GDM1 (cell line): ENCODE results near the gene TMEM184A.

Experiments used
- DNase-seq: peaks from one replicate; lab custom pipeline; 2025; lab: John Stamatoyannopoulos, UW

TMEM184A gene

GRCh38 chr7:1539181-1539881, 16.7 kb downstream of the TMEM184A start:
- no peak for DNase-seq

GRCh38 chr7:1538544-1539180, 17.3 kb downstream of the TMEM184A start:
- DNase-seq = no peak

GRCh38 chr7:1537535-1538412, 18.2 kb downstream of the TMEM184A start:
- DNase-seq = no peak

DNA sequence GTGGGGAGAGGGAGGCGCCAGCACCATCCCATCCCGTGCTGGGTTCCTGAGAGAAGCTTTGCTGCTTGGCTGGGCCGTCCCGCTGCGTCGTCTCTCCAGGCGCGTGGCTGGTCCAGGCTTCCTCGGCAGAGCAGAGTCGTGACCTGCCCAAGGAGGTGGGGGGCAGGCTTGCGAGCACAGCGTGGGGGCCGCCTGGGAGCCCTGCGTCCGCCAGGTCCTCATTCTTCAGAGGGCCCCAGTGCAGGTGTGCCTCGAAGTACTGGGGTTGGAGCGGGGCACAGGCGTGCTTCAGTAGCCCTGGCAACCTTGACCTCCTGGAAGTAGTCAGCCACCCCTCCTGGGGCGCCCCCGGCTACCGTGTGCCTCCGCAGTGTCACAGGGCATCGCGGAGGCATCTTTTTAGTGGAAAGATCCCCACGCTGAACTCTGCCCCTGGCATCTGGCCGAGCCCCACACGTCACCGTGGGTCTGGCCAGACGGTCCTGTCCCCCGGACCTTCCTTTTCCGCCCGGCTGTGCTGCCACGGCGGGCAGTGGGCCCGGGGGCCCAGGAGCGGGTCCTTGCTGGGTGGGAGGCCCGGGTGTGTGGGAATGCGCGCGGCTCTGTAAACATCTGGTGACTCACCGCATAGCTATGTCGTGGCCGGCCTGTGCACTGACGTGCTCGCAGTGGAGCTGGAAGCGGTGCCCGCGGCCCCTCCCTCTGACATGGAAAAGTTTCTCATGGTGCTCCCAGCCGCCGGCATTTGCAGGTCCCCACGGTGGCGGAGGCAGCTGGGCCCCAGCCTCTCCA, 19.1 kb downstream of the TMEM184A start:
- DNase-seq = no peak

- no peak for DNase-seq
Measured at GRCh38 chr7:1536455-1536742, 19.6 kb downstream of the TMEM184A start.

GRCh38 chr7:1535701-1536454, 20.1 kb downstream of the TMEM184A start:
- no peak for DNase-seq

DNA sequence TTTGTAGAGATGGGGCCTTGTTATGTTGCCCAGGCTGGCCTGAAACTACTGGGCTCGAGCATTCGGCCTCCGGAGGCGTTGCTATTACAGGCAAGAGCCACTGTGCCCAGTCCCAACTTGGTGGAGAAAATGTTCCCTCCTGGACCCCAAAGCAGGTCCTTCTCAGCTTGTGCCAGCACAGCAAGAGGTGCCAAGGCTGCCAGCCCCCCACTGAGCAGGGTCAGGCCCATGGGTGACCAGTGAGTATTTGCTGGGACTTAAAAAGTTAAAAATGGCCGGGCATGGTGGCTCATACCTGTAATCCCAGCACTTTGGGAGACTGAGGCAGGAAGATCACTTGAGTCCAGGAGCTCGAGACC, 20.9 kb downstream of the TMEM184A start:
- no peak for DNase-seq

GRCh38 chr7:1534330-1535099, 21.5 kb downstream of the TMEM184A start:
- DNase-seq = no peak

- DNase-seq = no peak
Measured at GRCh38 chr7:1533547-1534329, 22.3 kb downstream of the TMEM184A start.

DNA sequence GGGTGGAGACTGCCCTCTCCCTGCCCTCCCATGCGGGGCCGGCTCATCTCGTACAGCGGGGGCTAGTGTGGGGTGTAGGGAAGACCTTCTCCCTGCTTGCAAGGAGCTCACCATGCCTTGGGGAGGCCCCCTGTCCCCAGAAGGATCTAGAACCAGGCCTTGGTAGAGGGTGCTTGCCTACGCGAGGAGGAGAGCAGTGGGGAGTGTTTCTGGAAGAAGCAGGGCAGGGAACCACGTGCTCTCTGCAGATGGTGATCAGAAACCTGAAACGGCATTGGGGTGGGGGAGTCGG, 22.8 kb downstream of the TMEM184A start:
- DNase-seq = no peak

DNA sequence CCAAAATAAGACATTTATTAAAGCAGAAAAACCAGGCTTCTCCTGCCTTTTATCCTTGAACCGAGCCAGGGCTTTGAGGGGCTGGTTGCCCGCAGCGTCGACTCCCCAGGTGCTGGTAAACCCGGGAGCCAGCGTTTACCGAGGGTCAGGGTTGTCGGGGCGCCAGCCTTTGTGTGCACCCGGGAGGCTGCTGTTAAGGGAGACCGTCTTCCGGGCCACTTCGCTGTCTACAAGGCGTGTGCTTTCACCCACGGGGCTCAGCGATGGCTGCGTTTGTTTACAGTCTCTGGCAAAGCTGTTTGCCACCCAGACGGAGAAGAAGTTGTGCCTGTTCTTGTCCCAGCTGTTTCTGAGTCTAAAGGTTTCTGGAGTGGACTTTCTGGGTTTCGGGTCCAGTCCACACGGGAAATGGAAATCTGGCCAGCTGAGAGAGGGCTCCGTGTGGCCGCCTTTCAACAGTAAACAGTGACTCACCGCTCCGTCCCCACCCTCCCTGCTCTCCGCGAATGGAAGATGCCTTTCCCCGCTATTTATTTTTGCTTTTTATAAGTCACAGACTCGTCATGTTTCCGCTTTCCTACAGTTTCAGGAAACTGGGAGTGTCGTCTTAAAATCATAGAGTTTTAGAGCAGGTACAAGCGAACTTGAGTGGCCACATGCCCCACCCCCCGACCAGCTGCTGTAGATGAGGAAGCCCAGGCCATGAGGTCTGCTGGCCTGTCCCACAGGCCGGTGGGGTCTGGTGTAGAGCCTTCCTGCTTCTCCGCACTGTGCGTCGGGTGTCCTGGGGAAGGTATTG, 23.4 kb downstream of the TMEM184A start:
- no peak for DNase-seq

- DNase-seq = no peak
Measured at GRCh38 chr7:1531979-1532455, 24.0 kb downstream of the TMEM184A start.

DNA sequence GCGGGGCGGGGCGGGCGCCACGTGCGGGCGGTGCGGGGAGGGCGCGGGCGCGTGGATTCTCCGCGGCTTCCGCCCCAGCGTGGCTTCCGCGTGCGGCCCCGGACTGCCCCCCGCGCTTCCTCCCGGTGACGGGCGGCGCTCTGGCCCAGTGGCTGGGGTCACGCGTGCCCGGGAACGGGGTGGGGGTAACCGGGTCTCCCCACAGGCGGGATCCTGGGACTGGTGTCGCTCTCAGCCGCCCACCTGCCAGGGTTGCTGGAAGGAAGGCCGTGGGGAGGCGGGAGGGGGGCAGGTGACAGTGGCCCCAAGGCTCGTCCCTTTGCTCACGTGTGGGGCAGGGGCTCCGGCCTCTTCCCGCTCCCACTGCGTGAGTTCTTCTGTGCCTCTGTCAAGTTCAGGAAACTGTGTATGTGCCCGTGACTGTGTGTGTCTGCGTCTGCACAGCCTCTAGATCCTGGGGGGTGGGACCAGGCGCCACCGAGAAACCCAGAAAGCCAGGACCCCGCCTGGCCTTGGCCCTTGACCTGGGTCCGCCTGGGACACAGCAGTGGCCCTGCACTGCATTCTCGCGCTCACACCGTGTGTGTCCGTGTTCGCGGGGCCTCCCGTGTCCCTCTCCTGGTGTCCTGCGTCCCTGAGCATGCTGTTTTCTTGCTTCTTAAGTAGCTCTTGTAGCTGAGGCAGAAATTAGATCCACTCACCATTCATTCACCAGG, 24.6 kb downstream of the TMEM184A start:
- DNase-seq = no peak

DNA sequence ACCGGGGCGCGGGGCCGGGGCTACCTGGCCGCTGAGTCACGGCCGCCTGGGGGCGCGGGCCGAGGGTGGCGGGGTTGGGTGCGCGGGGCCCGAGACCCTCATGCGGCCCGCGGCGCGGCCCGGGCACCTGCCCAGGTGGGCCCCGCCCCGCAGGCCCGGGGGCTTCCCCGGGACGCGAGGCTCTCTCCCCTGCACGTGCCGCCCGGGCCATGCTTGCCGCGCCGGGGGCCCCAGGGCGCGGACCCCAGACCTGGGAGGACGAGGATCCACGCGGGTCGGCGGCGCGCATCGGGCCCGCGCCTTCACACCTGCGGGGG, 25.1 kb downstream of the TMEM184A start:
- DNase-seq = no peak

- no peak for DNase-seq
Measured at GRCh38 chr7:1529383-1530116, 26.5 kb downstream of the TMEM184A start.

GRCh38 chr7:1526271-1526754, 29.7 kb downstream of the TMEM184A start:
- no peak for DNase-seq

DNA sequence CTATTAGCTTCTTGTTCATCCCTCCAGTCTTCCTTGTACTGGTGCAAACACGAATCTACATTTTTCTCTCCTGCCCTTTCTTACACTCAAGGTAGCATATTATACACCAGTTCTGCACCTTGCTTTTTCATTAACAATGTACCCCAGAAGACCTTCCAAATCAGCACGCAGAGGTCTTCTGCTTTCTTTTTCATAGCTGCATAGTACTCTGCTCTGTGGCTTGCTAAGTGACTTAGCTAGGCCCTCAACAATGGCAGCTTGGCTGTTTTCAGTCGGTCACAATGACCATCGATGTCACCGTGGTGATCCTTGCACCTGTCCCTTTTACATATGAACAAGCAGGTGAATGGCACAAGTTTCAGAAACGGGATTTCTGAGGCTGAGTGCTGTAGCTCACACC, 30.6 kb downstream of the TMEM184A start:
- no peak for DNase-seq

- no peak for DNase-seq
Measured at GRCh38 chr7:1523844-1524243, 32.2 kb downstream of the TMEM184A start.
